NCI-H1694 treated with DMSO at 0.1 percent for 48 hours (cell line): Measurements from ENCODE around the gene HOXA9.

Experiments used
- DNase-seq: peaks from one replicate; lab custom pipeline; 2025; lab: John Stamatoyannopoulos, UW

The HOXA9 gene

DNA sequence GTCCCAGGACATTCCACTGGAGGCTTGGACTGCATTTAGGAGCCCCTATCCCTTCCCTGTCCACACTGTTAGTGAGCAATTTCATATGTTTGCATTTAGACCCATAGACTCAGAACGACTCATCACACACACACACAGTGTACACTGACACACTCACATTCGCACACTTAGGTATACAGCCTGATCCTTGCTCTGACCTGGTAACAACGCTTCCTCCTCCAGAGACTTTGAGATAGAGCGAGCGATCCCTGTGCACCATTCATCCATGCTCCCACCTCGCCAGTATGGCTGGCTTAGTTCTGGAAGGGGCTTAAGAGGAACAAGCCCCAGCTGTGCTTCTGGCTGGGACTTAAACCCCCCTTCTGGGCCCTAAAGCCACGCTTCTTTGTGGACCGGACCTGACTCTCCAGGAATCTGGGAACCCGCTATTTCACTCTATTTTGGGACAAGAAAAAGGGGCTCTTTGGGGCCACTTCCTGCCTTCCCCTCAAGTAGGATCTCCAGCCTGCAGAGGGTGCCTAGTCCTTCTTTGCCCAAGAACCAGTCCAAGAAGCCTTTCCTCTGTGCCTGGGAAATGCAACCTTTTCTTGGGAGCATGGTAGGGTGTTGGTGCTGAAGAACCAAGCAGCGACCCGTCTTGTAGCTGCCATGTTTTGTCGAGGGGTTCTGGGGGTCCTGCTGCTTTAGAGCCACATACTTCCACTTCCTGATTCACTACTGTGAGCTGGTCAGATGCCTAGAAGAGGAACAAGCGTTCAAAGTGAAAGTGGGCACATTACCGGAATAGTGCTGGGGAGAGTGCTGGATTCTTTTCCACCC, 35.6 kb upstream of the HOXA9 start:
- DNase-seq, result peak; percentile 10

DNA sequence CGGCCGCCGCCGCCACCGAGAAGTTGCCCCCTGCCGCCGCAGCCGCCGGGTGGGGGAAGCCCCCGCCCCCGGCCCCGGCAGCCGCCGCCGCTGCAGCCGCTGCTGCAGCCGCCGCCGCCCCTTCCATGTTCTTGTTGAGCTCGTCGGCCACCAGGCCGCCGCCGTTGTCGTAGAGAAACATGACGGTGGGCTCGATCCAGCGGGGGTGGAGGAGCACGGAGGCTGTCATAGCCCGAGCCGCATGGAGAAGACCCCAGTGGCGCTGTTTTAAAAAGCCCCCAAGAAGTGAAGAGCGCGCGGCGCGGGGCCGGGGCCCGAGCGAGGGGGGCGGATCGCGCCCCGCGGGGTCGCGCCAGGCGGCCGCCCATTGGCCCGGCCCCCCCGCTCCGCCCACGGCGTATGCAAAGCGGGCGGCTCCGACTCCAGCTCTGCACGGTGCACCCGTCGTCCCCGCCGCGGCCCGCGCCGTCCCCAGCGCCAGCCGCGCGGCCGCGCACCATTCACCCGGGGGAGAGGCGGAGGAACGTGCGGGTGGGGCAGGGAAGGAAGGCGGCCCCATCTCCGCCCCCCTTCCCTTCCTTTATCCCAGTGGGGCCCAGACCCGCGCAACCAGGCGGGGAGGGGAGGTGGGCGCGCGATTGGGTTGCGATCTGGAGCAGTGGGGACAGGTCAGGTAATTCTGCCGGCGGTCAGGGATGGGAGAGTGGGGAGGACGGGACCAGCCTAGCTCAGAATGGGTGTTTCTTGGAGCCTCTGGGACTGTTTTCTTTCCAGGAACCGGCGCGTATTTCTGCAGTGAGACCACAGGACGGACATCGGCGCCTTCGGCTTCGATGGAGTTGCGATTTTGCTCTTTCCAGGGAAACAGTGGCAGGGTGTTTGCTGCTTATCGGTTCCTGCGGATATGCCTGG, 34.8 kb upstream of the HOXA9 start, which contains the start of gene HOXA13:
Gene HOXA13, minus strand, starts transcription at position 243 of the 912 bp plus-strand sequence. Its CDS starts 14 bp downstream, at position 229.
- DNase-seq, result peak; percentile 56

DNA sequence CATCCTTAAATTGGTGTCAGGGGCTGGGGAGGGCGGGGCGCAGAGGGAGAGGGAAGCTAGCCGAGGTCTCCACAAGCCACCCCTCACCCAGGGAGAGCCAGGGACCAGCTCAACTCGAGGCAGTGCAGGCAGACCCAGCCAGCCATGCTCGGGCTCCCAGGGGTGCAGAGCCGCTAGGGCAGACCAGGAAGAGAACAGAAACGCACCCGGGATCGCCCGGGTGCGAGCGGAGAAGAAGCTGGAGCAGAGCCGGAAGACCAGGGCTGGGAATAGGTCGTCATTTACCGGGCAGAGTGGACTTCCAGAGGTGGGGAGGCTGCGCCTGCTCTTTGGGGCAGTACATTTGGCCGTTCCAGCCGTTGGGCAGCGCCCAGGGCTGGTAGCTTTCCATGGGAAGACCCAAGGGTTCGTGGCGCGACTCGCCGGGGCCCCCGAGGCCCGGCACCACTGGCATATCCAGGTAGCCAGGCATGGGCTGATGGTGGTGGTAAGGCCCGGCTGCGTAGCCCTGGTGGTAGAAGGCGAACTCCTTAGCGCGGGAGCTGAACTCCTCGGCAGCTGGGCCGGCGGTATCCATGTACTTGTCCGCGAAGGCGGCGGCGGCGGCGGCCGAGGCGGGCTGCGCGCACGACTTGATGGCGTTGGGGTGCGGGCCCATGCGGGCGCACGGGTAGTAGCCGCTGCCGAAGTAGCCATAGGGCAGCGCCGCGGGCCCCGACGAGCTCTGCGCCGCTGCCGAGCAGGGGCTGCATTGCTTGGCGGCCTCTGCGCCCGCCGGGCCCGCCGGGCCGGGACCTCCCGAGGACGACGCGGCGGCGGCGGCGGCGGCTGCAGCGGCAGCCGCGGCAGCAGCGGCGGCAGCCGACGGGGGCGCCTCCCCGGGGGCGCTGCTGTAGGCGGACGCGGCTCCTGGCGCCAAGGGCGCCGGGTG, 33.8 kb upstream of the HOXA9 start:
- peak; percentile 27 for DNase-seq

DNA sequence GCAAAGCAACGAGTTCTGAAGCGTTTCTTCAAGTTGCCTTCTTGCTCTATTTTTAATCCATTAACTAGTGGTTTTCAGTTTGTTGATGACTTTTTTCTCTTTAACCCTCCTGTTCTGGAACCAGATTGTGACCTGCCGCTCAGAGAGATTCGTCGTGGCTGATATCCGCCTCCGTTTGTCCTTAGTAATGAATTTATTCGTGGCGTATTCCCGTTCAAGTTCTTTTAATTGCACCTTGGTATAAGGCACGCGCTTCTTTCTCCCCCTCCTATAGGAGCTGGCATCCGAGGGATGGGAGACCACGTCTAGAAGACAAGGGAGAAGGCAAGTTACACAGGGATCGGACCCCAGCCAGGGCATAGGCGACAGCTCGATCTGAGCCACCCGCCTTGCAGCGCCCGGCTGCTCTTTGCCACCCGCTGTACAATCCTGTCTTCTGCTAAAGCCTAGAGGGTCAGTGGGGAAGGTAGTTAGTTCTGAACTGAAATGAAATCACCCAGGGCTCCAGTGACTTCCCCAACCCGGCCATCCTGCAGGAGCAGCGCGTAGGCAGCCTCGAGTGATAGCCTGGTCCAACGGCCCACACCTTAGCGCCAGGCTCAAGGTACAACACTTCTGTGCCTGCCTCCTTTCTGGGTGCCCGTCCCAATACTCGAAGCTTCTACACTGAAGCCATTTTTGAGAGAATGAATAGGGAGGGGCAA, 33.0 kb upstream of the HOXA9 start:
- DNase-seq, result no peak

DNA sequence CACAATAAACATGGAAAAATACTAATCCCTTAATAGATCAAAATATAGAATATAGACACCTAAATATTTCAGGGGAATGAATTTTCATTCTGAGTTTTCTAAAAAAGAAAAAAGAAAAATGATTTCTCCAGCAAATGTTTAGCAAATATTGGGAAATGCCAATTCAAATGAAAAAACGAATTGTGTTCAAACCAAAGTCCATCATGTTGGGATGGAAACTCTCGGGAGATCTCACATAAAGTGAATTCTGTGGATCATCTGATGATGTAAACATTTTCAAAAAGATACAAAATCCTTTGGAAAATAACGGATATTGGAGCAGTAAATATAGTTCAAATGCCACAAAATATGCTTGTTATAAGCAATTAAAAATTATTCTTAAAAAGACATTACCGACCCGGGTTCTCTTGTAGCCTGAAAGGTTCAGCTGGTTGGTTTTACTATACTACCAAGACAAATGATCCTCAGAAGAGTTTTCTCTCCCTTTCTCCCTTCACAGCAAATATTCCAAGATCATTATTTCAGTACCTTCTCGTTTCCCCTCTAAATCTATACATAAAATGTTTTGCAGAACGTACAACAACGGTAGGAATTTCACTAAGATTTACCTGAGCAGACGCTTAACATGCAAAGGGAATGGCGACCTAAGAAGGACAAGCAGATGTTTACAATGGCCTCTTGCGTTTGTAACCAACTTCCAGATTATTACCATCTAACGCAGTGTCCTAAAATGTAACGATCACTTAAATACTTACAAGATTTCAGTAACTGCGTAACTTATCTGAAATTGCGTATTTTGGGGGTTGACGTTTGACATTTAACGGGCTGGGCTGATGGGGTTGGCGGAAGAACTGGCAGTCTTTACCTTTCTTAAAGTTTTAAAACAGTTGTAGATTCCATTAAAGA, 32.1 kb upstream of the HOXA9 start:
- DNase-seq, result no peak

GRCh38 chr7:27196287-27196767, 31.0 kb upstream of the HOXA9 start:
- DNase-seq, result peak; percentile 66

DNA sequence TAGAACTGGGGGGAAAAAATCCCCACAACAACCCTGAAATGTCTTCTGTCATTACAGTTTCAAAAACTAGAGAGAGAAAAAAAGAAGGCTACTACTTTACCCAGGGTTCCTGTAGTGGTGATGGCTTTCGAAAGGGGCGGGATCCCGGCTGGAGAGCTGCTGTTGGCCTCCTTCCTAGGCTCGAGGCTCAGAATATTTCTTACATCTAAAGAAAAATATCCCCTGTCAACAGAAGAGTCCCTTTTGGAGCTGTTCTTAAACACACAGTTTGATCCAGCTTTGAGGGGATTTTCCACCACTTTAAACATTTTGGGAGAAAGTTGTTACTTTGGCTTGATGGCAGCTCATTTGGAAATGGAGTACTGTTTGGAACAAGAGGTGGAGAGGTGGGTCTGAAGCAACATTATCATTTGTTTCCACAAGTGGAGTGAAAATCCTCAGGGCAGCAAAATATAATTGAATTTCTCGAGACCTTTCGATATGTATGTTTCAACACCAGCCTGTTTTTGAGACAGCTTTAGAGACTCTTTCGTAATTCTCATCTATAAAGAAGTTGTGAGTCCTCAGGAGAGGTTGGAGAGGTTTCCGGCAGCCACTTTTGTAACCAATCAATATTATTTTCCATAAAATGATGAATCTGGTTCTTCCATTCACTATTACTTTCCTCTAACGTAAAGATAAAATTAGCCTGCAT, 29.5 kb upstream of the HOXA9 start:
- DNase-seq, result no peak

- no peak for DNase-seq
Measured at GRCh38 chr7:27194002-27194352, 28.6 kb upstream of the HOXA9 start.

DNA sequence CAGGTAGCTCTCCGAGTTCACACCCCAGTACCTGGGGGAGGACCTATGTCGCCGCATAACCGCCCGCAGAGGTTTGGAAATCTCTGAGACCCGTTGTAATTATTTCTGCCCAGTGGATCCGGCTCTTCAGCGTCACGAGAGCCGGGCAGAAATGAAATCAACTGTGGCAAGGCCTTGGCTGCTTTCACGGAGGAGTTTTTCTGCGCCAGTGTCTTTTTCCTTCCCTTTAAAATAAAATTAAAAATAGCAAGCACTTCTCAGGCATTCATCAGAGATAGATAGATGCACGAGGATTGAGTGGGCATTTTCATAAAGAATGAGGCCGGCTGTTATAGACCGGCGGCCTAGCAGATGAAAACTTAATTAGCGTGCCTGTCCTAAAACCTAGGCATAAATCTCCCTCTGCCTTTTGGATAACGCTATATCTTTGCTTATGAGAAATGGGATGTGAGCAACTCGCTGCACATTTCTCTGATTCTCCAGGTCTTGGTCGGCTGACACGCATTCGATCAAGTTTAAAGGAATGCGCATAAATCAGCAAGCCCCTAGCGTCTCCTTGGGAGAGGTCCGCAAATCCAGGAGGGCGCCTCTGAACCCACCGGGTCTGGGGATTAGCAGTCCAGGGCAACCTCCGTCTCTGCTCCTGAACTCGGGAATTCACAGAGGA, 28.1 kb upstream of the HOXA9 start:
- no peak for DNase-seq

GRCh38 chr7:27192546-27193334, 27.4 kb upstream of the HOXA9 start:
- DNase-seq, result no peak

DNA sequence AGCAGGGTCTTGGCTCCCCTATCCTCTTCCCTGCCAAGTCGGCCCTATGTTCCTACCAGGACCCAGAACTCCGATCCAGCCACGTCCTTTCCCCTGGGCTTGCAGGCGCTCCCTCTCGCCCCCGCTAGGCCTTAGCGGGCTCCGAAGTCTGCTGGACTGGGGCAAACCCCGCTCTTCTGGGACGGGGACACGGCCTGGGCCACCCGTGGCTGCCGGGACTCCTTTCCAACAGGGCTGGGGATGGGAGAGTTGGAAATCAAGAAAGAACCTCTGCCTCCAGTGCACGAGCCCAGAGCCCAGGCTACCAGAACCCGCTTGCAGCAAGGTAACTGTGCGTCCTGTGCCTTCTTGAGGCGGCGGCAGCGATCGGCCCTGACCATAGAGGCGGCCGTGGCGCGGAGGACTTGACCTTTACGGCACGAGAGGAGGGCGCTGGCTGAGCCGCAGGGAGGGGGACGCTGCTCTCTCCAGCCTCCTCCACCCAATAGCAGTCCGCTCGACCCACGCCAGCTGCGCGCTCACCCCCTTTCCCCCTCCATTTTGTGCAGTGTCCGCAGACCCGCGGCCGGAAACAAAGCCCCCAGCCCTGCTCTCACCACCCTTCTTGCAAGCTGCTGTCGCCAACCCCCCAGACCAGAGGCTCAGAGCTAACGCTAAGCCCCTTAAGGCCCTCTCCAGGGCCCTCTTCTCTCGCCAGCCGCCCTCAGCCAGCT, 26.7 kb upstream of the HOXA9 start:
- no peak for DNase-seq

DNA sequence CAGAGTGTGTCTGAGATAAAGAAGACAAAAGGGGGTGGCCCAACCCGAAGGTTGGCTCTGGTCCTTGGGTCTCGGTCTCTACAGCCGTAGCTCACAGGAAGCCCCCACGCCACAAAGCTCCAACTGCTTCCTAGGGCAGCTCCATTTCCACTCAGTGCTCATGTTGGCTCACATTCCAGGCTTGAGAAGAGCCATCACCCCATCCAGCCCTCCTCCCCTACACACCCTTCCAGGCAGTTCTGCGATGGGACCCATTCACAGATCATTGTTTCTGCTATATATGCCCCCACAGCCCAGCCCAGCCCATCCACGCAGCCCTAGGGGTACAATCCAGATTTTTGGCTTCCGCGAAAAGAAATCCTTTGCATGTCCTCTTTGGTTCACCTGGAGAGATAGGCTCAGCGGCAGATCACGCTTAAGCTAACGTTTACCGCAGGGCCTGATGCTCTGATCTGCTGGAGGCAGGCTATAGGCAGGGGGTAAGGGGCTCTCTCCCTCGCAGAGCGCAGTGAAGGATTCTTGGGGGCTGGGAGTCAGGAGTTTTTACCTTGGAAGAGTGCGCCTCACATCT, 25.9 kb upstream of the HOXA9 start:
- DNase-seq, result no peak

DNA sequence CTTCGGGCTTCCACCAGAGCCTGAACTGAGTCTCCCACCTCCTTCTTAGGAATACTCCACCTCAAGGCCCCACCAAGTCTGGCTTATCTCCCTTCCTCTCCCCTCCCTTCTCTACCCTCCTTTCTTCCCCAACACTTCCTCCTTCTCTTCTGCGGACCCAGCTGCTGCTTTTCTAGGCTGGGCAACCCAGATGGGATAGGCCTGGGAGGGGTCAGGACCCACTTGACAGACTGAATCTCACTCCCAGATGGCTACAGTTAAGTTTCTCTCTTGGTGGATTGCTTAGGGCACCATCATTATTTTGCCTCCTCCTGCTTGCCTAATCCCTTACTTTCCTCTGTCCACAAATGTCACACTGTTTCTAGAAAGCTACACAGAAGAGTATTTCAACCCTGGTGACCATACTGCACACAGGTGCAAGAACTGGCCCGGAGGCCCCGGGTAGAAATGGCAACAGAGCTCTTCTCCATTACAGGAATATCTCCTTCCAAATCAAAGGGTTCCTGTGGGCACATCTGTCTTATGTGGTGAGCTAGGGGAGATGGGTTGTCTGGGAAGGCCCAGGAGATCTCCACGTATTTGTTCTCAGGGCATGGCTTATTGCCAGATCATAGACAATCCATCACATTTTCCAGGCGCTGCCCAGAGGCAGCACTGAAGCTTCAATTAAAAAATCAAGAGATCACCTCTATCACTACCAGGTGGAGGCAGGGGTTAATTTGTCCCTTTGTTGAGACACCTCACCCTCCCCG, 24.8 kb upstream of the HOXA9 start:
- DNase-seq, result no peak

- no peak for DNase-seq
Measured at GRCh38 chr7:27189295-27189996, 24.1 kb upstream of the HOXA9 start.

- no peak for DNase-seq
Measured at GRCh38 chr7:27188386-27189294, 23.3 kb upstream of the HOXA9 start.
